SK-N-SH treated with all-trans-retinoic acid at 6 μM for 48 hours (cell line): ENCODE measurements around the gene MYO16.

Experiments
- ARNTL ChIP-seq: fragments of 450-650 bp; formaldehyde crosslinking; IDR thresholded peaks from 2 replicates; pipeline ENCODE4 v1.5.0; 2020; ENCODE audit warnings: low read depth, mild to moderate bottlenecking, moderate library complexity, borderline replicate concordance
- CREB5 ChIP-seq: fragments of 250-450 bp; sonication (Bioruptor Pico); IDR thresholded peaks from 2 replicates; pipeline ENCODE4 v1.5.1; 2020; ENCODE audit warnings: low read depth, mild to moderate bottlenecking, moderate library complexity
- PATZ1 ChIP-seq: fragments of 250-450 bp; sonication (Bioruptor Pico); IDR thresholded peaks from 2 replicates; pipeline ENCODE4 v1.8.0; 2020; ENCODE audit warnings: mild to moderate bottlenecking, moderate library complexity, borderline replicate concordance
- TCF4 ChIP-seq: fragments of 250-450 bp; sonication (Bioruptor Pico); IDR thresholded peaks from 2 replicates; pipeline ENCODE4 v1.8.0; 2021; ENCODE audit warnings: mild to moderate bottlenecking, moderate library complexity, borderline replicate concordance
- ZC3H10 ChIP-seq: fragments of 250-450 bp; sonication (Bioruptor Pico); IDR thresholded peaks from 2 replicates; pipeline ENCODE4 v1.5.1; 2021; ENCODE audit warnings: mild to moderate bottlenecking, moderate library complexity
- ZFP30 ChIP-seq: fragments of 450-650 bp; formaldehyde crosslinking; IDR thresholded peaks from 2 replicates; pipeline ENCODE4 v1.5.0; 2022; ENCODE audit warnings: mild to moderate bottlenecking, moderate library complexity
- ZNF565 ChIP-seq: fragments of 450-650 bp; formaldehyde crosslinking; conservative IDR thresholded peaks from 2 replicates; pipeline ENCODE4 v1.5.0; 2020; ENCODE audit warnings: low read depth, mild to moderate bottlenecking, moderate library complexity

- TF ChIP-seq PATZ1 (CRISPR knock-in tag) (no peak), ZC3H10 (CRISPR knock-in tag) (no peak), TCF4 (CRISPR knock-in tag) (no peak), ARNTL (CRISPR knock-in tag) (no peak), ZFP30 (CRISPR knock-in tag) (no peak), ZNF565 (CRISPR knock-in tag) (no peak), CREB5 (CRISPR knock-in tag) (no peak)
Observed at GRCh38 chr13:109233293-109233692, 603.9 kb downstream of the MYO16 start.
